Right atrium auricular region (tissue), 2 donors: ENCODE results near the gene ATP2C2. TPM values are rescaled to one million over a fixed set of nuclear protein-coding genes. Genes with fewer than 3 reads are reported as not detected.

Source experiments
- DNase-seq: peaks from one replicate; pipeline ENCODE4 v3.0.0-alpha.2; 2019; ENCODE audit warnings: low spot score
- H3K27ac ChIP-seq, 2 donors: fragments of 200-600 bp; sonication (generic); 1 replicate in 1 of 2; 2 replicates in 1 of 2; pipeline ENCODE4 v1.5.1; 2016 to 2019
- H3K27me3 ChIP-seq, 2 donors: fragments of 200-600 bp; sonication (generic); one replicate each; pipeline versions ENCODE4 v1.5.1 to v1.6.0; 2017 to 2019
- H3K36me3 ChIP-seq: fragments of 200-600 bp; sonication (generic); one replicate; pipeline ENCODE4 v1.5.1; 2016
- H3K4me1 ChIP-seq, 2 donors: fragments of 200-600 bp; sonication (generic); one replicate each; pipeline versions ENCODE4 v1.5.1 to v1.6.0; 2017 to 2019
- H3K4me3 ChIP-seq, 2 donors: fragments of 200-600 bp; sonication (generic); 1 replicate in 1 of 2; 2 replicates in 1 of 2; pipeline ENCODE4 v1.5.1; 2017 to 2019; ENCODE audit warnings: mild to moderate bottlenecking in 1 of 2, moderate library complexity in 1 of 2
- H3K9me3 ChIP-seq, 2 donors: fragments of 200-600 bp; sonication (generic); one replicate each; pipeline ENCODE4 v1.5.1; 2019
- CTCF ChIP-seq, 2 donors: fragments of 200-600 bp; sonication (generic); IDR thresholded peaks; one replicate each; pipeline ENCODE4 v1.5.1; 2019; ENCODE audit warnings: antibody characterized with exemption in 2 of 2
- total RNA-seq, 2 donors: library from RNA; depleted of rRNA; stranded (reverse); fragments of >200 nt; gene quantifications; one replicate each; pipeline ENCODE4 v1.1.0, GENCODE V29; 2016

Gene ATP2C2
- total RNA-seq, 2 donors from 2014 or later = not detected

- Histone ChIP-seq H3K36me3 (no peaks in the 10 kb centered on the region), H3K9me3 (no peaks in the 10 kb centered on the region), H3K4me3 (no peak overlapping the region), H3K27me3 (no peaks in the 10 kb centered on the region), H3K4me1 (no peaks in the 10 kb centered on the region), H3K27ac (no peak overlapping the region)
- no peak for TF ChIP-seq CTCF (IDR thresholded peaks at IDR 0.05)
- DNase-seq = no peak
Measured at GRCh38 chr16:84425696-84426095, 57.4 kb downstream of the ATP2C2 start.

- no peak overlapping the region for H3K4me3 ChIP-seq
- H3K4me1 ChIP-seq = no peaks in the 10 kb centered on the region
- no peaks in the 10 kb centered on the region for H3K27me3 ChIP-seq
- no peak for DNase-seq
- TF ChIP-seq CTCF (IDR thresholded peaks at IDR 0.05) = no peak
- H3K36me3 ChIP-seq = no peaks in the 10 kb centered on the region
- H3K27ac ChIP-seq = no peak overlapping the region
- H3K9me3 ChIP-seq = no peaks in the 10 kb centered on the region
Measured at GRCh38 chr16:84426804-84427203, 58.5 kb downstream of the ATP2C2 start.

- Histone ChIP-seq H3K27ac (no peak overlapping the region), H3K36me3 (no peaks in the 10 kb centered on the region), H3K9me3 (no peaks in the 10 kb centered on the region), H3K4me1 (no peaks in the 10 kb centered on the region), H3K4me3 (no peak overlapping the region), H3K27me3 (no peaks in the 10 kb centered on the region)
- DNase-seq = no peak
- no peak for TF ChIP-seq CTCF (IDR thresholded peaks at IDR 0.05)
Measured at GRCh38 chr16:84427553-84427952, 59.2 kb downstream of the ATP2C2 start.

GRCh38 chr16:84430860-84431259, 62.5 kb downstream of the ATP2C2 start:
- Histone ChIP-seq H3K27ac (no peak overlapping the region), H3K9me3 (no peaks in the 10 kb centered on the region), H3K27me3 (no peaks in the 10 kb centered on the region), H3K4me1 (no peaks in the 10 kb centered on the region), H3K4me3 (no peak overlapping the region), H3K36me3 (no peaks in the 10 kb centered on the region)
- TF ChIP-seq CTCF (IDR thresholded peaks at IDR 0.05) = no peak
- DNase-seq = no peak

GRCh38 chr16:84434800-84435199, 66.5 kb downstream of the ATP2C2 start:
- Histone ChIP-seq H3K4me3 (no peak overlapping the region), H3K36me3 (no peaks in the 10 kb centered on the region), H3K27ac (no peak overlapping the region), H3K4me1 (no peaks in the 10 kb centered on the region), H3K9me3 (no peaks in the 10 kb centered on the region), H3K27me3 (no peaks in the 10 kb centered on the region)
- TF ChIP-seq CTCF (IDR thresholded peaks at IDR 0.05) = no peak
- no peak for DNase-seq

GRCh38 chr16:84436196-84436595, 67.9 kb downstream of the ATP2C2 start:
- Histone ChIP-seq H3K27me3 (no peaks in the 10 kb centered on the region), H3K36me3 (no peaks in the 10 kb centered on the region), H3K27ac (no peak overlapping the region), H3K4me1 (no peaks in the 10 kb centered on the region), H3K4me3 (no peak overlapping the region), H3K9me3 (no peaks in the 10 kb centered on the region)
- TF ChIP-seq CTCF (IDR thresholded peaks at IDR 0.05) = no peak
- DNase-seq = no peak
